GM18867 (cell line): ENCODE data around the gene MGA.

Experiments used
- ATAC-seq: cut with Tn5 transposase; IDR thresholded peaks from one replicate; pipeline ENCODE4 v1.9.1; 2021; ENCODE audit warnings: mild to moderate bottlenecking, moderate library complexity; ENCODE audit not compliant: unreplicated experiment

Gene MGA

GRCh38 chr15:41656188-41656587, 4.0 kb upstream of the MGA start:
- ATAC-seq, result no peak

GRCh38 chr15:41658689-41659088, 1.5 kb upstream of the MGA start:
- no peak for ATAC-seq

DNA sequence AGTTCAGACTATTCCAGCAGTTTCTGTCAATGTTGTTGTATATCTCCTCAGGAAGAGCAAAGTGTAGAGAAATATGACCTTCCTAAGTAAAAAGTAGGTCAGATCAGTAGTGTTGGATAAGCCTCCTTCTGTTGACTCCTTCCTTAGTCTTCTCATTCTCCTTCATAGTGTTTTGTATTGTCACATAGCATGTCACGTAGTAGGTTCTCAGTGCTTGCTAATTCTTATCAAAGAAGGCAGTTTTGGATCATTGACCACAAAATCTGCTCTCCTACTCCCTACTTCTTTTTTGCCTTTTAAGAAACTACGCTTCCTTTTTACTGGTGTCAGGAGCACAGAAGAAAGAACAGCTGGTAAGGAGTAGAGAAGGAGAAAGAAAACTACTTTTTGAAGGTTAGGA, 1.0 kb upstream of the MGA start:
- no peak for ATAC-seq

- ATAC-seq, result no peak
These were observed 360 bp upstream of the MGA start for GRCh38 chr15:41659855-41660234.

DNA sequence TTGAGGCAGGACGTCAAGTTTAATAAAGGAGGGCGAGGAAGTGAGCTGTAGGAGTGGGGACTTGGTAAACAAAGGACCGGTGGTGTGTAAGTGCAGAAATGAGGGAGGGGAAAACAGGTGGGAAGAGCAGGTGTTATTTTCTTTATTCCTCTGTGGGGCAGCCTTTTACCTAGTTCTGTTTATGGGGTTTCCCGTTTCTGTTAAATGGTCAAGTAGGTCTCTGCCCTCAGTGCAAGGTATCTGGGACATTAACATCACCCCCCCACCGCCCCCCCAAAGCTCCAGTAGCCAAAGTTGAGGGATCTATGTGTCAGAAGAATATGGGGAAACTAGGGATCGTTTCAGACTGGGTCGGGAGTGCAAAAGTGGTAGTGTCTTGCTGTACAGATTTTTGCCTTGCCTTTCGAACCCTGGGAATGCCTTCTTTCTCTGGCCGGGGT, 893 bp downstream of the MGA start:
- ATAC-seq, result peak; percentile 4

- ATAC-seq, result peak; percentile 33
These were observed 1.5 kb downstream of the MGA start for GRCh38 chr15:41661518-41662225.

GRCh38 chr15:41666353-41666920, 6.2 kb downstream of the MGA start:
- no peak for ATAC-seq

DNA sequence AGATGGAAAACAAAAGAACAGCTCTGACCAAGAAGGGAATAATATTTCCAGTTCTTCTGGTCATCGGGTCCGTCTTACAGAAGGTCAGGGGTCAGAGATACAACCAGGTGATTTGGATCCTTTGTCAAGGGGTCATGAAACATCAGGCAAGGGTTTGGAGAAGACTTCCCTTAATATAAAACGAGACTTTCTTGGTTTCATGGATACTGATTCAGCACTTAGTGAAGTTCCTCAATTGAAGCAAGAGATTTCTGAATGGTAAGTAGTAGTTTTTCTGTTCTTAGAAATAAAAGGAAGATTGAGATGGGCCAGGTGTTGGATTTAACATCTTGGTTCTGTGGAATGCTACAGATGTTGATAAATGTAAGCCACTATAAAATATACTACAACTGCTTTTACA, 9.5 kb downstream of the MGA start:
- no peak for ATAC-seq

DNA sequence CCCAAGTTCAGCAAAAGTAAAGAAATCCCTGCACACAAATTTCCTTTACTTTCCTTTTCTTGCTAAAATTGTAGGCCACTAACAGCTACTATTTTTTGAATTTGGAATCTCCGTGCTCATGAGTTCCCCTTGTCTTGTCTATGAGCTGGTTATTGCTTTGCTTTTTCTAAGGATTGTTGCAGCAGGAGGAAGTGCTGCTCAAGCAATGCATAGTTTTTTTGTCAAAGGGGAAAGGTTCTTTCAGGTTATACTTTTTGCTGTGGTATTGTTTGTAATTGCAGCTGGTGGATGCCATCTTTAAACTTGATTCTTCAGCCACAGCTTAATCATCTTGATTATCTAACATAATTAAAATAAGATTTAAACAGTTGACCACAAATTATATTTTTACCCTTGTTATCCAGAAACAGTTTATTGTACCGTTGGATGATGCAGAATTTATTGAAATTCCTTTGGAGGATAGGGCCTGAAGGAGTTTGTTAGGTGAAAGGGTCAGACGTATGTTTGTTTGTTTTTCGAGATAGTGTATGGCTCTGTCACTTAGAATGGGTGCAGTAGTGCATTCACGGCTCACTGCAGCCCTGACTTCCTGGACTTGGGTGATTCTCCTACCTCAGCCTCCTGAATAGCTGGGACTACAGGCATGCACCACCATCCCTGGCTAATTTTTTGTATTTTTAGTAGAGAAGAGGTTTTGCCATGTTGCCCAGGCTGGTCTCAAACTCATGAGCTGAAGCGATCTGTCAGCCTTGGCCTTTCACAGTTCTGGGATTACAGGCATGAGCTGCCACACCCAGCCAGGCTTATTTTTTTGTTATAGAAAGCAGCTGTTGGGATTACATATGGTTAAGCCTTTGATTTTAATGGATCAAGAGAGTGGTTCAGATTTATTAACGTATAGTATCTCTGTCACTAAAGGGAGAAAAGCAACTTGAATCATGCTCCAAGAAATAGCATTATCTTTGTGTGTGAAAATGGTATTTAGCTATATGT, 11.7 kb downstream of the MGA start:
- no peak for ATAC-seq

GRCh38 chr15:41675337-41675736, 15.1 kb downstream of the MGA start:
- ATAC-seq, result no peak

DNA sequence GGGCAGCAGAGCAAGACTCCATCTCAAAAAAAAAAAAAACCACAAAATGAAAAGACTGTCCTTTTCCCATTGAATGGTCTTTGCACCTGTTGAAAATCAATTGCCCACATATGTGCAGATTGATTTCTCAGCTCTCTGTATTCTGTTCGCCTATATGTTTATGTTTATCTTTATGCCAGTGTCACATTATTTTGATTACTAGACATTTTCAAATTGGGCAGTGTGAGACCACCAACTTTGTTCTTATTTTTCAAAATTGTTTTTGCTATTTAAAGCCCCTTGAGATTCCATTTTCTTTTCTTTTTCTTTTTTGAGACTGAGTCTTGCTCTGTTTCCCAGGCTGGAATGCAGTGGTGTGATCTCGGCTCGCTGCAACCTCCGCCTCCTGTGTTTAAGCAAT, 18.5 kb downstream of the MGA start:
- no peak for ATAC-seq

DNA sequence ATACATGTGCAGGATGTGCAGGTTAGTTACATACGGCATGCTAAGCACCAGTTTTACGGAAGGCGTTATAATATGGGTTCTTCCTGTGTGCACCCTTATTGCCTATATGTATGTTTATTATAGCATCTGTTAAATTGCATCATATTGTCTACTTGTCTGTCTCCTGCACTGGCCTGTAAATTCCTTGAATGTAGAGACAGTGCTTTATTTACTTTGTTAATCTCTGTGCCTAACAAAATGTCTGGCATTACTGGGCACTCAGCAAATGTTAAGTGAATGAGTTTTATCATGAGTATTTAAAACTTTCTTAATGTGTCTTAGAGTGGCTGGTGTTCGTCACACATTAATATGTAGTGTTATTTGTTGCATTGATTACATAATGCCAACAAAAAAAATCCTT, 23.8 kb downstream of the MGA start:
- ATAC-seq, result no peak

DNA sequence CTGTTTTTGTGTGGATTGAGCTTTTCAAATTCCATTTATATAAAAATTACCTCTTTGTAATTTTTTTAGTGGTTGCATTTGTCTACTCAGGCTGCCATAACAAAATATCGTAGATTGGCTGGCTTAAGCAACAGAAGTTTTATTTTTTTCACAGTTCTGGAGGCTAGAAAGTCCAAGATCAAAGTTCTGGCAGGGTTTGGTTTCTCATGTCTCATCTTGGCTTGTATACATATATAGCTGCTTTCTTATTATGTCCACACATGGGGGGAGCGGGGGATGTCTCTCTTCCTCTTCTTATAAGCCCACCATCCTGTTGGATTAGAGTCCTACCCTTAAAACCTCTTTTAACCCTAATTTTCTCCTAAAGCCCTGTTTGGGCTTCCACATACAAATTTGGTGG, 28.5 kb downstream of the MGA start:
- no peak for ATAC-seq

GRCh38 chr15:41689083-41689482, 28.9 kb downstream of the MGA start:
- no peak for ATAC-seq

DNA sequence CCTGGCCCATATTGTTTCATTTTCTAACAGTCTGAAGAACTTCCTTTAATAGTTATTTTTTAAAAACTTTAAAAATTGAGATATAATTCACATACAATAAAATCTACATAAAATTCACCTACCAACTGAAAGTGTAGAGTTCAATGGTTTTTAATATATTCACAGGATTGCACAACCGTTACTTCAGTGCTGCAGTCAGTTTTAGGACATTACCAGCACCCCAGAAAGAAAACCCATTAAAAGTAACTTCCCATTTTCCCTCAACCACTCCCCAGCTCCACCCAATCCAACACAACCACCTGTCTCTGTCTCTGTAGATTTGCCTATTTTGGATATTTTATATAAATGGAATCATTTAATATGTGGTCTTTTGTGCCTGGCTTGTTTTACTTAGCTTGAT, 29.6 kb downstream of the MGA start:
- no peak for ATAC-seq

- ATAC-seq, result no peak
These were observed 30.4 kb downstream of the MGA start for GRCh38 chr15:41690636-41691035.

GRCh38 chr15:41691471-41691870, 31.3 kb downstream of the MGA start:
- no peak for ATAC-seq

DNA sequence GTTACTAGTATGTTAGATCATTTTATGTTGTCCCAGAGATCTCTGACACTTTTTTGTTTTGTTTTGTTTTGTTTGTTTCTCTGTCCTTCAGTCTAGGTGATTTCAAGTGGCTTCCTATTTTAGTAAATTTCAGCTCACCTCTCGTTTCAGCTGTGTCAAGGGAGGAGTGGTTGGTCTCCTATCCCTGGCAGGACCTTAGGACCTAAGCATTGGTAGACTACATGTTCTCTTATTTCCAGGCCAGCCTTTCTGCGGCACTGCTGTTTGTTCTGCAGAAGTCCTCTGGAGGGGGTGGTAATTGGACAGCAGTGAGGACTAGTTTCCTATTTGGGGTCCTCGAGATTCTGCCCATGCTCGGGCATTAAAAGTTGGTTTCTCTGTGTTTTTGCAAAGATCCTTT, 31.8 kb downstream of the MGA start:
- no peak for ATAC-seq

- ATAC-seq, result no peak
These were observed 33.6 kb downstream of the MGA start for GRCh38 chr15:41693757-41694156.

- peak; percentile 72 for ATAC-seq
These were observed 35.7 kb downstream of the MGA start for GRCh38 chr15:41695750-41696436.

DNA sequence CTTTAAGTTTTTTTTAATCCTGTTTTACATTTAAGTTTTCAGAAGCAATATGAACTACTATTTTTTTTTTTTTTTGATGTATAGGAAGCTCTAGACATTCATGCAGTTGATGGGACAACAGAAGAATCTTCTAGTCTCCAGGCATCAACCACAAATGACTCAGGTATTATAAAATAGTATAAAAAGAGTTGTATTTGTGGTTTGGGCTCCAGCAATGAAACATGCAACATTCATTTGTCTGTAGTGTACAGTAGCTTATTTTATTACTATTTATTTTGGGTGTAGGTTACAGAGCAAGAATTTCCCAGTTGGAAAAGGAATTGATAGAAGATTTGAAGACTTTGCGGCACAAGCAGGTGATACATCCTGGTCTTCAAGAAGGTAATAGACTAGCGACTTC, 38.6 kb downstream of the MGA start:
- no peak for ATAC-seq
